Measurements from ENCODE around the gene GLP1R. TPM values are rescaled to one million over a fixed set of nuclear protein-coding genes. Genes with fewer than 3 reads are reported as not detected.

The GLP1R gene
- total and polyA plus RNA-seq, 2 of the 4 experiments (the other 2 are of a cell fraction) = not detected

DNA sequence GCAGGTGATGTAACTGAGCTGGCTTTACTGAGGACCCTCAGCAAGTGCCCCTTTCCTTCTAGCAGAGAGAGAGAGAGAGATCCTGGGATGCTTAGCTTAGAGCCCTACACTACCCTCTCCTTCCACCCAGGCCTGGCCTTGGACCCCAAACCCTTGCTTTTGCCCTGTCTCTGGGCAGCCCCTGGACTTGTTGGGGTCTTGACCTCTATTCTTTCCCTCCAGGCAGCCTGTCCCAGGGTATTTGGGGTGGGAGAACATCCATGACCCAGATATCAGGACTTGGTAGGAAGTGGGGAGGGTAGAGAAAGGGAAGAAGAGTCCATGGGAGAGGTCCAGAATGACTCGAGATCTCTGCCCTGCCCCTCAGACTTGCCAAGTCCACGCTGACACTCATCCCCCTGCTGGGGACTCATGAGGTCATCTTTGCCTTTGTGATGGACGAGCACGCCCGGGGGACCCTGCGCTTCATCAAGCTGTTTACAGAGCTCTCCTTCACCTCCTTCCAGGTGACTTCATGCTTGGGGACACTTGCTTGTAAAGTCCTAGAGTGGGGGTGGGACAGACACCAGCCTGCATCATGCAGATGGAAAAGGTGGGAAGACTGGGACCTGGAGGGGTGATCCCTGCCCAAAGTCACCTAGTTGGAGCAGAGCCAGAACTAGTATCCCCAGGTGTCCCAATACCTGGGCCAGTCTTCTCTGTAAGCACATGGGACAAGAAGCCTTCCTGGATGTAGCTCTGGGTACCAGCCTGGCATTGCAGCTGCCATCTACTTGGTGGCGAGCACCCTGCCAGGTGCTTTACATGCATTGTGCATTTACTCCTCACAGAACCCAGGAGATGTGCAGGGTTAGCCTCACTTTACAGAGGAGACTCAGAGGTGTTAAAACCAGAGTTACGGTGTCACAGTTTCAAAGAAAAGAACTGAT lies 30.9 kb downstream of the GLP1R start:
- H4K8ac ChIP-seq (ENCODE audit: low read depth in 2 of 2, low read length in 2 of 2) = no peak overlapping the region
- H2BK120ac ChIP-seq (ENCODE audit: low read depth, low read length) = no peak overlapping the region
- 100% methylated on average over 1 of the region's 8 CpGs; no CpG with 5 or more reads in 1 of the 2 experiments for WGBS, 2 experiments (ENCODE audit: extremely low coverage in 2 of 2, insufficient read length in 1 of 2)
- DNase-seq (no peak), ATAC-seq (ENCODE audit: low read depth) (no peak)
- CTCF ChIA-PET = no interaction called here
- H3K4me3 ChIP-seq (ENCODE audit: insufficient read depth, low read depth, low read length) = no peak overlapping the region
- BruUV-seq (replicated peaks) = no TSS peak
- H3K36me3 ChIP-seq (ENCODE audit: control insufficient read depth, insufficient read depth, low read length) = no peaks in the 10 kb centered on the region
- H3K9me3 ChIP-seq (ENCODE audit: control insufficient read depth, insufficient read depth, low read length) = no peaks in the 10 kb centered on the region
- H3K4ac ChIP-seq (ENCODE audit: low read depth, low read length) = no peak overlapping the region
- no peak overlapping the region for H4K5ac ChIP-seq (ENCODE audit: low read depth, low read length)
- H3K79me1 ChIP-seq (ENCODE audit: low read depth in 1 of 2, low read length in 2 of 2) = no peaks in the 10 kb centered on the region
- no peaks in the 10 kb centered on the region for H4K20me1 ChIP-seq (ENCODE audit: insufficient read depth, low read length)
- H2AK9ac ChIP-seq (replicated peaks; ENCODE audit: low read depth, low read length, poor library complexity) = no peak overlapping the region
- H2AFZ ChIP-seq (replicated peaks; ENCODE audit: low read length, poor library complexity) = no peak overlapping the region
- in situ Hi-C loops (cut with MboI; ENCODE audit: low sequenced_read_pairs) = no loop called here
- H3K18ac ChIP-seq (ENCODE audit: low read depth, low read length) = no peak overlapping the region
- H2BK5ac ChIP-seq (ENCODE audit: low read depth, low read length, poor library complexity, severe bottlenecking) = no peak overlapping the region
- POLR2A ChIA-PET (ENCODE audit: unreplicated experiment) = no interaction called here
- no peak overlapping the region for H2BK15ac ChIP-seq (ENCODE audit: low read depth, low read length)
- H3K27ac ChIP-seq (ENCODE audit: insufficient read depth, low read length) = no peak overlapping the region
- intact Hi-C loops (cut with micrococcal nuclease) = no loop called here
- H3K4me2 ChIP-seq (ENCODE audit: low read depth, low read length) = no peak overlapping the region
- no peak overlapping the region for H3K14ac ChIP-seq (replicated peaks; ENCODE audit: low read depth, low read length)
- no peak overlapping the region for H3K56ac ChIP-seq (ENCODE audit: extremely low read depth, insufficient read depth, low read length)
- no peaks in the 10 kb centered on the region; the same call in 1 of the 2 replicates for H3K27me3 ChIP-seq (ENCODE audit: control insufficient read depth, insufficient read depth, low read length)
- H4K91ac ChIP-seq (ENCODE audit: insufficient read depth, low read depth, low read length) = no peak overlapping the region
- dilution Hi-C loops (cut with HindIII; ENCODE audit: low sequenced_read_pairs, unreplicated experiment) = no loop called here
- H2AK5ac ChIP-seq (ENCODE audit: low read depth, low read length) = no peak overlapping the region
- TF ChIP-seq, protein P1, sequence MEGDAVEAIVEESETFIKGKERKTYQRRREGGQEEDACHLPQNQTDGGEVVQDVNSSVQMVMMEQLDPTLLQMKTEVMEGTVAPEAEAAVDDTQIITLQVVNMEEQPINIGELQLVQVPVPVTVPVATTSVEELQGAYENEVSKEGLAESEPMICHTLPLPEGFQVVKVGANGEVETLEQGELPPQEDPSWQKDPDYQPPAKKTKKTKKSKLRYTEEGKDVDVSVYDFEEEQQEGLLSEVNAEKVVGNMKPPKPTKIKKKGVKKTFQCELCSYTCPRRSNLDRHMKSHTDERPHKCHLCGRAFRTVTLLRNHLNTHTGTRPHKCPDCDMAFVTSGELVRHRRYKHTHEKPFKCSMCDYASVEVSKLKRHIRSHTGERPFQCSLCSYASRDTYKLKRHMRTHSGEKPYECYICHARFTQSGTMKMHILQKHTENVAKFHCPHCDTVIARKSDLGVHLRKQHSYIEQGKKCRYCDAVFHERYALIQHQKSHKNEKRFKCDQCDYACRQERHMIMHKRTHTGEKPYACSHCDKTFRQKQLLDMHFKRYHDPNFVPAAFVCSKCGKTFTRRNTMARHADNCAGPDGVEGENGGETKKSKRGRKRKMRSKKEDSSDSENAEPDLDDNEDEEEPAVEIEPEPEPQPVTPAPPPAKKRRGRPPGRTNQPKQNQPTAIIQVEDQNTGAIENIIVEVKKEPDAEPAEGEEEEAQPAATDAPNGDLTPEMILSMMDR (conservative IDR thresholded peaks at IDR 0.05; ENCODE audit: low read depth, low read length) = no peak
- TF ChIP-seq, protein P2, sequence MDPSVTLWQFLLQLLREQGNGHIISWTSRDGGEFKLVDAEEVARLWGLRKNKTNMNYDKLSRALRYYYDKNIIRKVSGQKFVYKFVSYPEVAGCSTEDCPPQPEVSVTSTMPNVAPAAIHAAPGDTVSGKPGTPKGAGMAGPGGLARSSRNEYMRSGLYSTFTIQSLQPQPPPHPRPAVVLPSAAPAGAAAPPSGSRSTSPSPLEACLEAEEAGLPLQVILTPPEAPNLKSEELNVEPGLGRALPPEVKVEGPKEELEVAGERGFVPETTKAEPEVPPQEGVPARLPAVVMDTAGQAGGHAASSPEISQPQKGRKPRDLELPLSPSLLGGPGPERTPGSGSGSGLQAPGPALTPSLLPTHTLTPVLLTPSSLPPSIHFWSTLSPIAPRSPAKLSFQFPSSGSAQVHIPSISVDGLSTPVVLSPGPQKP (IDR thresholded peaks at IDR 0.05; ENCODE audit: borderline replicate concordance, low read depth, low read length) = no peak
- TF ChIP-seq RFX5 (IDR thresholded peaks at IDR 0.05; ENCODE audit: low read depth, low read length) (no peak), MAZ (IDR thresholded peaks at IDR 0.05; ENCODE audit: borderline replicate concordance, low read depth, low read length) (no peak), MXI1 (IDR thresholded peaks at IDR 0.05; ENCODE audit: borderline replicate concordance, low read depth, low read length) (no peak), SMC3 (IDR thresholded peaks at IDR 0.05; ENCODE audit: low read depth, low read length) (no peak)
- H2BK20ac ChIP-seq (ENCODE audit: low read depth, low read length) = no peak overlapping the region
- H3K9me1 ChIP-seq (ENCODE audit: insufficient read depth, low read length) = no peaks in the 10 kb centered on the region
- H3K23ac ChIP-seq (ENCODE audit: low read depth, low read length) = no peak overlapping the region
- H3K9ac ChIP-seq (ENCODE audit: low read depth, low read length) = no peak overlapping the region
- H3K4me1 ChIP-seq (ENCODE audit: control insufficient read depth, insufficient read depth, low read length) = no peaks in the 10 kb centered on the region
